NCI-H446 treated with DMSO at 0.1 percent for 48 hours (cell line): ENCODE measurements around the gene SAG.

Experiments used
- DNase-seq: peaks from one replicate; lab custom pipeline; 2025; lab: John Stamatoyannopoulos, UW

The SAG gene

GRCh38 chr2:233307565-233307964 is at the start of gene SAG:
Gene SAG, plus strand, starts transcription at chr2:233307816. Its CDS starts 1,374 bp downstream, at chr2:233309190.
- DNase-seq: no peak

- DNase-seq: peak; percentile 69
Measured at GRCh38 chr2:233258211-233258610, 49.4 kb upstream of the SAG start.

- no peak for DNase-seq
Measured at GRCh38 chr2:233259730-233260129, 47.9 kb upstream of the SAG start.

- DNase-seq: no peak
Measured at GRCh38 chr2:233260661-233261060, 47.0 kb upstream of the SAG start.

GRCh38 chr2:233261819-233262555 is 45.6 kb upstream of the SAG start:
- no peak for DNase-seq

- no peak for DNase-seq
Measured at GRCh38 chr2:233262562-233262961, 45.1 kb upstream of the SAG start.

GRCh38 chr2:233263045-233263570 is 44.5 kb upstream of the SAG start:
- DNase-seq: no peak

- DNase-seq: no peak
Measured at GRCh38 chr2:233264667-233265066, 42.9 kb upstream of the SAG start.

GRCh38 chr2:233265899-233266431 is 41.7 kb upstream of the SAG start:
- no peak for DNase-seq

GRCh38 chr2:233266481-233266880 is 41.1 kb upstream of the SAG start:
- no peak for DNase-seq

- no peak for DNase-seq
Measured at GRCh38 chr2:233267516-233268245, 39.9 kb upstream of the SAG start.

GRCh38 chr2:233270366-233270765 is 37.2 kb upstream of the SAG start:
- no peak for DNase-seq

- no peak for DNase-seq
Measured at GRCh38 chr2:233270951-233271350, 36.7 kb upstream of the SAG start.

GRCh38 chr2:233271693-233272092 is 35.9 kb upstream of the SAG start:
- no peak for DNase-seq

- DNase-seq: no peak
Measured at GRCh38 chr2:233273120-233273519, 34.5 kb upstream of the SAG start.

- no peak for DNase-seq
Measured at GRCh38 chr2:233275223-233275622, 32.4 kb upstream of the SAG start.

- no peak for DNase-seq
Measured at GRCh38 chr2:233278921-233279320, 28.7 kb upstream of the SAG start.

GRCh38 chr2:233280114-233280693 is 27.4 kb upstream of the SAG start:
- DNase-seq: no peak

GRCh38 chr2:233281553-233281952 is 26.1 kb upstream of the SAG start:
- no peak for DNase-seq

GRCh38 chr2:233281992-233282603 is 25.5 kb upstream of the SAG start:
- DNase-seq: no peak

- DNase-seq: no peak
Measured at GRCh38 chr2:233285921-233286320, 21.7 kb upstream of the SAG start.

GRCh38 chr2:233287871-233288270 is 19.7 kb upstream of the SAG start:
- DNase-seq: no peak
